GM21723 (cell line): Measurements from ENCODE around the gene NBL1.

Experiments
- ATAC-seq: cut with Tn5 transposase; IDR thresholded peaks from one replicate; pipeline ENCODE4 v1.9.1; 2021; ENCODE audit warnings: mild to moderate bottlenecking, moderate library complexity; ENCODE audit not compliant: unreplicated experiment

NBL1 gene

GRCh38 chr1:19695772-19696171 lies 51.7 kb downstream of the NBL1 start:
- no peak for ATAC-seq

DNA sequence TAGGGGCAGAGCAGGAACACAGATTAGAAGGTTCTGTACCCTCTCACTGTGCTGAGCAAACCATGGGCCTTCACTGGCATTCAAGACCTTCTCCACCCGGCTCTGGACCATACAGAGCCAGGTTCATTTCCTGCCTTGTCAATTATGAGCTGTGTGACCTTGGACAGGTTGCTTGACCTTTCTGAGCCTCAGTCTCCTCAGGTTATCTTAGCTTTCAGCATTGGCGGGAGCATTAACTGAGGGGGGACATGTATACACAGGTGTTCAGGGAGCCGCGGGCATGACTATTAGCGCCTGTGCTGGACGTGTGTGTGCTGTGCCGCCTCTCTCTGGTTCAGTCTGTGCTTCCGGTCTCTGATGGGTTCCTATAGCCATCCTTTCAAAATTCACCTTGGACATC lies 52.7 kb downstream of the NBL1 start:
- ATAC-seq: no peak

DNA sequence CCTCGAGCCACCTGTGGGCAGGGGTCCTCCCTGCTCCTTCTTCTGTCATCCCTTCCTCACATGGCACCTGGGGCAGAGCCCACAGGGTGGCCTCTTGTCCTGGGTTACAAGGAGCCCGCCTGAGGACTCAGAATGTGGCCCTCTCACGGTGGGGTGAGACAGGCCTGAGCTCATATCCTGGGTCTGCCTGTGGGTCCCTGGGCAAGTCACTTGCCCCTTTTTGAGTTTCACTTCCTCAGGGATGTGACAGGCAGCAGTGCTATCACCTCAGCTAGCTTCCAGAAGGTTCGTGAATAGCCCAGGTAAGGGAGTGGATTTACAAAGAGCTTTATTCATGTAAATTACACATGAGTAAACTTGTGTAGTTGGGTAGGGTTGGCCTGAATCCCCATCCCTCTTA lies 54.1 kb downstream of the NBL1 start:
- no peak for ATAC-seq

DNA sequence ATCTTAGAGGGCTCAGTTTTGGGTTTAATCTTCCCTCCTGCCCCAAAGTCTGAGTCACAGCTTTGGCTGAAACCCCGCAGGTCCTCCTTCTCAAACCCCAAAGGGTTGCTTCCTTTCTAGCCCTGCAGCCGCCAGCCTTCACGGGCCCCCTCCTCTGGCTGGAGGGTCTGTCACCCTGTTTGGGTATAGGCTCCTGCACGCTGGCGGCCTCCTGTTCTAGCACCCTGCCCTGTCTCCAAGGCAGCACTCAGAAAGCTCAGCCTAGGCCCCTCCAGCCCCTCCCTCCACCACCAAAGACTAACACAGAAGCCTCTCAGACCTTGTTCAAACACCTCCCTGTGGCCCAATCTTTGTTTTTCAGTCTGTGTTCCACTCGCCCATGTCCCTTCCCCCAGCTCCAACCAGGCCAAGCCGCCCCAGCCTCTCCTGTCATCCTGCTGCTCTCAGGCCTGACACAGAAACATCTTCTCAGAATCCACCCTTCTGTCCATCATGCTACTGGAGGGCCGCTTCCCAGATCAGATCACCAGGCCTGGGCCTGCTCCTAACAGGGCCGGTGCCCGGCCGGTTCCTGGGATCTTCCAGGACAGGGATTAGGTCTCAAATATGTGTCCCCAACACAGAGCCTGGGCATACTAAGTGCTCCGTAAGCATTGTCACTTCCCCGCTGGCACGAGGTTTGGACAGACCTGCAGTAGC lies 56.1 kb downstream of the NBL1 start:
- ATAC-seq: no peak

- no peak for ATAC-seq
Observed at GRCh38 chr1:19703280-19703679, 59.2 kb downstream of the NBL1 start.

DNA sequence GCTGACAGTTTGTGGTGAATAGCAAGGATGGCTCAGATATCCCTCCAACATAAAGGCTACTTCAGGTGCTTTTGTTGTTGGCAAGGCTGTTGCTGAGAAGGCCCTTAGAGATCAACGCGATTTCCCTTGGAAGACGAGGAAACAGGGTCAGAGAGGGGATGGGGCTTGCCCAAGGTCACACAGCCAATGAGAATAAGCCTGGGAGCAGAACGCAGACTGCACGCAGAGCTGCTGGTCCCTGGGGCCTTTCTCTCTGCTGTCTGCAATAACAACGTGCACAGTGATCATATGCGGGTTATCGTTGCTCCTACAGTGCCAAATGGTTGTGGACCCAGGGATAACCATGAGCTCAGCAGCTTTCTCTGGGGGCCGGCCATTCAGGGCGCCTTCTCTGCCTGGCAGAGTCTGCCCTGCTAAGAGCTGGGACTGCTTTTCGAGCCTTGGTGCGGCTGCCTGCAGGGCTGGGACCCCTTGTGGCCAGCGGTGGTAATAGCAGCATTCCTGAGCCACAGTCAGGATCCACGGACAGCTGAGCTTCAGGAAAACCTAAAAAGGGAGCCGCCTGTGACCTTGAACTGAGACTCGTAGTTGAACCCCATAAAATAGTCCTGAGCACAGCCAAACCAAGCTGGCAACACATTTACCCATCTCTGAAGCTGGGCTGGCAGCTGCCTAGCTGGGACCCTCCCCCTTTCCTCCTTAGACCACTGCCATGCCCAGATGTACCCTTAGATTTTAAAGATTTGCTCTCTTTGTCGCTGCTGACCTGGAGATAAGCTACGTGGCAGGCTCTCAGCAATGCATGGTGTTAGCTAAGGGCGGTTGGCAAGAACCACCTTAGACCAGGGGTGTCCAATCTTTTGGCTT lies 60.4 kb downstream of the NBL1 start:
- ATAC-seq: no peak

- no peak for ATAC-seq
Observed at GRCh38 chr1:19705464-19705863, 61.4 kb downstream of the NBL1 start.

GRCh38 chr1:19706136-19706535 lies 62.0 kb downstream of the NBL1 start:
- no peak for ATAC-seq
